Measurements from ENCODE around the gene SLC35F4.

GRCh38 chr14:57875296-57875695, 9.4 kb upstream of the SLC35F4 start:
- TF ChIP-seq EZH2 (IDR thresholded peaks at IDR 0.05; ENCODE audit: borderline replicate concordance, low read length), result no peak
- TF ChIP-seq CTCF (conservative IDR thresholded peaks at IDR 0.05 in 1 of 2, IDR thresholded peaks at IDR 0.05 in 1 of 2; ENCODE audit: extremely low read depth in 1 of 2, insufficient read depth in 1 of 2, low read depth in 1 of 2, low read length in 2 of 2), result no peak

All from mammary epithelial cell (primary cell).